Esophagus (tissue), 2 donors: ENCODE results near the gene TBC1D8. TPM values are rescaled to one million over a fixed set of nuclear protein-coding genes. Genes with fewer than 3 reads are reported as not detected.
"Not testable (repeated sequence)": the region's sequence is repeated elsewhere in the genome, so short reads cannot be mapped to it uniquely, and the experiment has no call there.

Source experiments
- H3K27ac ChIP-seq, 2 donors: one replicate each; pipeline ENCODE4 v1.5.1; 2013; ENCODE audit warnings: low read depth in 2 of 2, mild to moderate bottlenecking in 2 of 2, inconsistent platforms in 1 of 2, low read length in 1 of 2, moderate library complexity in 1 of 2
- H3K27me3 ChIP-seq, 2 donors: one replicate each; pipeline ENCODE4 v1.6.1; 2013; ENCODE audit warnings: low read length in 2 of 2, control low read depth in 1 of 2, mild to moderate bottlenecking in 1 of 2; ENCODE audit not compliant: insufficient read depth in 2 of 2, control insufficient read depth in 1 of 2
- H3K36me3 ChIP-seq, 2 donors: one replicate each; pipeline ENCODE4 v1.6.1; 2013; ENCODE audit warnings: low read length in 1 of 2; ENCODE audit not compliant: control insufficient read depth in 2 of 2, insufficient read depth in 2 of 2
- H3K4me1 ChIP-seq, 2 donors: one replicate each; pipeline ENCODE4 v1.6.1; 2013; ENCODE audit warnings: low read length in 1 of 2; ENCODE audit not compliant: control insufficient read depth in 2 of 2, insufficient read depth in 2 of 2
- H3K4me3 ChIP-seq, 2 donors: one replicate each; pipeline ENCODE4 v1.5.1; 2013; ENCODE audit warnings: low read length in 2 of 2, mild to moderate bottlenecking in 2 of 2, low read depth in 1 of 2, moderate library complexity in 1 of 2
- H3K9me3 ChIP-seq, 2 donors: one replicate each; pipeline ENCODE4 v1.6.1; 2013; ENCODE audit warnings: mild to moderate bottlenecking in 2 of 2, low read depth in 1 of 2, low read length in 1 of 2, moderate library complexity in 1 of 2; ENCODE audit not compliant: control insufficient read depth in 2 of 2, insufficient read depth in 1 of 2
- WGBS, 2 donors: extraction: QIAGEN DNeasy Blood & Tissue Kit; methylation state at CpG; one replicate each; pipeline ENCODE4 v1.1.7; 2013; 5-methylcytosine and 5-hydroxymethylcytosine counted together
- polyA plus RNA-seq, 2 donors: library from polyadenylated mRNA; stranded (reverse); fragments of 200-250 nt; gene quantifications; one replicate each; pipeline ENCODE4 v1.2.3, GENCODE V29; 2013
- donor health status: healthy with polysubstance abuse.
- donor health status: Bipolar disorder and iron deficiency.

Gene TBC1D8
- polyA plus RNA-seq, 2 donors, result 13.3 to 19.4 TPM

DNA sequence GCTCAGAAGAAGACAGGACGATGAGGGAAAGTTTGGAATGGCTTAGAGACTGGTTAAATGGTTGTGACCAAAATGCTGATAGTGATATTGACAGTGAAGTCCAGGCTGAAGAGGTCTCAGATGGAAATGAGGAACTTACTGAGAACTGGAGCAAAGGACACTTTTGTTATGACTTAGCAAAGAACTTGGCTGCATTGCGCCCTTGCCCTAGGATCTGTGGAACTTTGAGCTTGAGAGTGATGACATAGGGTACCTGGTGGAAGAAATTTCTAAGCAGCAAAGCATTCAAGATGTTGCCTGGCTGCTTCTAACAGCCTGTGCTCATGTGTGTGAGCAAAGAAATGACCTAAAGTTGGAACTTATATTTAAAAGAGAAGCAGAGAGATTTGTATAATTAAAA is 16.4 kb upstream of the TBC1D8 start:
- WGBS, 2 donors, result 85 to 86% methylated on average over 2 of the region's 2 CpGs
- not testable (repeated sequence) for H3K27me3 ChIP-seq, H3K9me3 ChIP-seq, H3K4me3 ChIP-seq, H3K4me1 ChIP-seq, H3K27ac ChIP-seq, H3K36me3 ChIP-seq

- Histone ChIP-seq H3K27ac (no peak overlapping the region), H3K36me3 (no peaks in the 10 kb centered on the region), H3K27me3 (no peaks in the 10 kb centered on the region), H3K4me1 (no peaks in the 10 kb centered on the region), H3K9me3 (peaks cover 0 to 6% of the 10 kb centered on the region in 2 donors), H3K4me3 (no peak overlapping the region)
- WGBS, 2 donors, result 91 to 97% methylated on average over 2 of the region's 2 CpGs
Observed at GRCh38 chr2:101164021-101164420, 12.8 kb upstream of the TBC1D8 start.

GRCh38 chr2:101162561-101163330 is 11.6 kb upstream of the TBC1D8 start:
- 64 to 80% methylated on average over 9 of the region's 9 CpGs for WGBS, 2 donors
- Histone ChIP-seq H3K27me3 (no peaks in the 10 kb centered on the region), H3K36me3 (no peaks in the 10 kb centered on the region), H3K4me3 (no peak overlapping the region), H3K4me1 (no peaks in the 10 kb centered on the region), H3K27ac (no peak overlapping the region), H3K9me3 (peaks cover 0 to 2% of the 10 kb centered on the region in 2 donors)

DNA sequence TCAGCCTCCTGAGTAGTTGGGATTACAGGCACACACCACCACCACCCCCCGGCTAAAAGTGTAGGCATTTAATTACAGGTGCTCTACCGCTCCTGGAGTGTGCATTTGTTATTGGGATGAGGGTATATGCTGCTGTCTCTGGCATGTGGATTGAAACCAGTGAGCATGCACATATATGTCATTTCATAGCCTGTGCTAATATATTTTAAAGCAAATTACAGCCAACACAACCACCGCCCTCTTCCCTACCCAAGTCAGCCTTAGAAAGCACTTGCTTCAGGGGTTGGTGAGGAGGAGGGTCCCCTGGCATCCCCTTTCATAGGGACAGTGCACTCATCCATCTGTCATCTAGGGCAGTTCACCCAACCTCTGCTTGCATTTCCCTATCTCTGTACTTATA is 10.5 kb upstream of the TBC1D8 start:
- Histone ChIP-seq H3K36me3 (no peaks in the 10 kb centered on the region), H3K27ac (no peak overlapping the region), H3K27me3 (no peaks in the 10 kb centered on the region), H3K4me1 (no peaks in the 10 kb centered on the region), H3K4me3 (no peak overlapping the region), H3K9me3 (no peaks in the 10 kb centered on the region)
- WGBS, 2 donors, result 90 to 93% methylated on average over 3 of the region's 3 CpGs

DNA sequence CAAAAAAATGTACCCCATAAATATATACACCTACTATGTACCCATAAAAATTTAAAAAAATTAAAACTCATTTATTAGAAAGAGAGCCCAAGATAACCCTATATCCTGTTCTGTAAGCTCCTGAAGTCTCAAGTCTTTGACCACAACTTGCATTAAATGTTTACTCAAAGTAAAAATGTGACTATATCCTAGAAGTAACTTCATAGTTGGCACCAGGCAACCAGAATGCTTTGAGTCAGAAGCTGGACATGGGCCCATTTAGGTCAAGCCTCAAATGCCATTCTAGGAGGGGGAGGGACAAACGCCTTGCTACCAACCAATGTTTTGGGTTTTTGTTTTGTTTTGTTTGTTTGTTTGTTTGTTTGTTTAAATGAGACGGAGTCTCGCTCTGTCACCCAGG is 9.3 kb upstream of the TBC1D8 start:
- 81 to 85% methylated on average over 3 of the region's 3 CpGs for WGBS, 2 donors
- no peak overlapping the region for H3K4me3 ChIP-seq
- H3K27me3 ChIP-seq, result no peaks in the 10 kb centered on the region
- H3K36me3 ChIP-seq, result no peaks in the 10 kb centered on the region
- no peaks in the 10 kb centered on the region for H3K4me1 ChIP-seq
- no peak overlapping the region for H3K27ac ChIP-seq
- H3K9me3 ChIP-seq, result no peaks in the 10 kb centered on the region

GRCh38 chr2:101159526-101159925 is 8.3 kb upstream of the TBC1D8 start:
- no peaks in the 10 kb centered on the region for H3K36me3 ChIP-seq
- H3K4me1 ChIP-seq, result no peaks in the 10 kb centered on the region
- WGBS, 2 donors, result 82 to 96% methylated on average over 2 of the region's 2 CpGs

DNA sequence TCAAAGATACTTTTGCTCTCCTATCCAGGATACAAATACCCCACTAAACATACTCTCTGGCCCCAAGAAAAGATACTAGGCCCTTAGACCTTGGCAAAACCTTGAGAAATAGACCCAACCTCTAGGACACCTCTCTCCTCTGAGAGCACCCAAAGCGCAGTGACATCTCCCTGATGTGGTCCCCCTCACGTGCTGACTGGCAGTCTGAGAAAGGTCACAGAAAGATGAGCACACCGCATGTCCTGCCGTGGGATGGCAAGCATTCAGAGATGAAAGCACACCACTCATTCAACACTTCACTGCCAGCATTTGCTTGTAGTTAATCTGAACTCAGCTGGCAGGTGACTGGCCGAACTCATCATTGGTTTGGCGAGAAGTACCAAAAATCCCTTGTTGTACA is 6.1 kb upstream of the TBC1D8 start:
- WGBS, 2 donors, result 88 to 89% methylated on average over 6 of the region's 6 CpGs
- Histone ChIP-seq H3K4me3 (no peak overlapping the region), H3K27me3 (no peaks in the 10 kb centered on the region), H3K36me3 (no peaks in the 10 kb centered on the region), H3K4me1 (peaks cover 2 to 3% of the 10 kb centered on the region in 2 donors), H3K9me3 (no peaks in the 10 kb centered on the region), H3K27ac (no peak overlapping the region)

More at GRCh38 chr2:101159526-101159925, 8.3 kb upstream of the TBC1D8 start:
- Histone ChIP-seq H3K4me3 (no peak overlapping the region), H3K27me3 (no peaks in the 10 kb centered on the region), H3K9me3 (no peaks in the 10 kb centered on the region), H3K27ac (no peak overlapping the region)

GRCh38 chr2:101153787-101154186 is 2.6 kb upstream of the TBC1D8 start:
- no peaks in the 10 kb centered on the region for H3K36me3 ChIP-seq
- H3K4me3 ChIP-seq, result no peak overlapping the region
- no peaks in the 10 kb centered on the region for H3K27me3 ChIP-seq
- no peak overlapping the region for H3K27ac ChIP-seq
- H3K9me3 ChIP-seq, result no peaks in the 10 kb centered on the region
- H3K4me1 ChIP-seq, result peaks cover 8 to 11% of the 10 kb centered on the region in 2 donors
- WGBS, 2 donors, result 81 to 87% methylated on average over 7 of the region's 7 CpGs

GRCh38 chr2:101153077-101153707 is 2.0 kb upstream of the TBC1D8 start:
- no peaks in the 10 kb centered on the region for H3K36me3 ChIP-seq
- no peak overlapping the region for H3K27ac ChIP-seq
- H3K9me3 ChIP-seq, result no peaks in the 10 kb centered on the region
- no peaks in the 10 kb centered on the region for H3K27me3 ChIP-seq
- no peak overlapping the region for H3K4me3 ChIP-seq
- 82 to 83% methylated on average over 9 of the region's 9 CpGs for WGBS, 2 donors
- H3K4me1 ChIP-seq, result peaks cover 8 to 11% of the 10 kb centered on the region in 2 donors
